GM23248 (cell line): ENCODE results near the gene MAF.

ENCODE experiments used
- EZH2 ChIP-seq: fragments of 200-600 bp; sonication (generic); IDR thresholded peaks from 2 replicates; pipeline ENCODE4 v1.6.1; 2018; ENCODE audit warnings: antibody characterized with exemption, mild to moderate bottlenecking; ENCODE audit not compliant: insufficient read depth, poor library complexity, severe bottlenecking
- EZH2phosphoT487 ChIP-seq: fragments of 200-600 bp; sonication (generic); IDR thresholded peaks from 2 replicates; pipeline ENCODE4 v1.6.1; 2018; ENCODE audit warnings: antibody characterized with exemption, moderate library complexity, mild to moderate bottlenecking, low read depth; ENCODE audit not compliant: insufficient read depth

GRCh38 chr16:79563921-79564320 is 36.6 kb downstream of the MAF start:
- TF ChIP-seq EZH2phosphoT487 (no peak), EZH2 (no peak)
